Gastrocnemius medialis (tissue), 4 donors: ENCODE measurements around the gene NYAP1.

ENCODE experiments used
- CTCF ChIP-seq, 5 experiments: fragments of 450-650 bp in 3 of 5; fragments of 200-600 bp in 2 of 5; sonication (generic) in 2 of 5; IDR thresholded peaks in 4 of 5; conservative IDR thresholded peaks in 1 of 5; 1 replicate in 4 of 5; 2 replicates in 1 of 5; pipeline ENCODE4 v1.5.1; 2016 to 2019; ENCODE audit warnings: antibody characterized with exemption in 5 of 5, mild to moderate bottlenecking in 3 of 5, moderate library complexity in 3 of 5
- POLR2A ChIP-seq, 2 donors: fragments of 450-650 bp; IDR thresholded peaks; one replicate each; pipeline ENCODE4 v1.6.1; 2017; ENCODE audit warnings: antibody characterized with exemption in 2 of 2, mild to moderate bottlenecking in 2 of 2, moderate library complexity in 2 of 2

DNA sequence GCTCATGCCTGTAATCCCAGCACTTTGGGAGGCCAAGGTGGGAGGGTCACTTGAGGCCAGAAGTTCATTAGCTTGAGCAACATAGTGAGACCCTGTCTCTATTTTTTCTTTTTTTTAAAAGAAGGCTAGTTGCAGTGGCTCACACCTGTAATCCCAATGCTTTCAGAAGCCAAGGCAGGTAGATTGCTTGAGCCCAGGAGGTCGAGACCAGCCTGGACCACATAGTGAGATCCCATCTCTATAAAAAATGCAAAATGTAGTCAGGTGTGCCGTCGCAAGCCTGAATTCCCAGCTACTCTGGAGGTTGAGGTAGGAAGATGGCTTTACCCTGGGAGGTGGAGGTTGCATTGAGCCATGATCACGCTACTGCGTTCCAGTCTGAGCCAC is 7.5 kb downstream of the NYAP1 start:
- TF ChIP-seq CTCF (IDR thresholded peaks at IDR 0.05 in 4 of 5, conservative IDR thresholded peaks at IDR 0.05 in 1 of 5) (no peak), POLR2A (IDR thresholded peaks at IDR 0.05) (no peak)
